ENCODE results near the gene FAM107A.

FAM107A gene

DNA sequence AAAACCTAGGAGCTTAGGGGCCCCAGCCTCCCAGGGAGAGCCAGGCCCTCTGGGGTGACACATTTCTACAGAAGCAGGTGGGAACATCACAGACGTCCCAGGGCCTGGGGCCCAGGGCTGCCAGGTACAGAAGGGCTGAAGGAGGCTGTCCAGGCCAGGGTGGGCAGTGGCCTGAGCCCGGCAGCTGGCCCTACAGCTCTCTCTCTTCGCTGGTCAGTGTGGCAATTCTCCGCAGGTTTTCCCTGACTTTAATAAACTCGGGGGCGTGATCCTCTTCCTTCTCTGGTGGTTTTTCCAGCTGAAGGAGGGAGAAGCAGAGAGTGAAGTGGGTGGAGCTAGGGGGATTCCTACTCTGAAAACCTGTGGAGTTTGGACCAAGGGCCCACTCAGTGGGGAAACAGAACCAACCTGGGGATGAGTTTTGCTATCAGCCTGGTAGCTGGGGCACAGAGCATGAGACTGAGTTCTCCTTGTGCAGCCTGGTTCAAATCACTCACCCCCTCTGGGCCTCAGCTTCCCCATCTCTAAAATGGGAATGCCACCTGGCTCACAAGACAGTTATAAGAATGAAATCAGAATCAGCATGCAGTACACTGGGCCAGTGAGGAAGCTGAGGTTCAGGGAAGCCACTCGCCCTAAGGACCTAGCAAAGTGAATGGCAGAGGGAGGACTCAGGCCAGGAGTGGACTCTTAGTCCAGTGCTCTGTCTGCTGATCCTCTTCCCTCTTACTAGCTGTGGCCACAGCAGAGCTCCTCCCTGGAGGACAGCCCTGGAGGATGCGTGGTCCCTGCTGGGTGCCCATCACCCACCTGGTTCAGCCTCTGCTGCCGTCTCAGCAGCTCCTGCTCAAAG is 10.6 kb downstream of the FAM107A start:
- DNase-seq = no peak

- no peak for DNase-seq
Observed at GRCh38 chr3:58565621-58566397, 11.4 kb downstream of the FAM107A start.

DNA sequence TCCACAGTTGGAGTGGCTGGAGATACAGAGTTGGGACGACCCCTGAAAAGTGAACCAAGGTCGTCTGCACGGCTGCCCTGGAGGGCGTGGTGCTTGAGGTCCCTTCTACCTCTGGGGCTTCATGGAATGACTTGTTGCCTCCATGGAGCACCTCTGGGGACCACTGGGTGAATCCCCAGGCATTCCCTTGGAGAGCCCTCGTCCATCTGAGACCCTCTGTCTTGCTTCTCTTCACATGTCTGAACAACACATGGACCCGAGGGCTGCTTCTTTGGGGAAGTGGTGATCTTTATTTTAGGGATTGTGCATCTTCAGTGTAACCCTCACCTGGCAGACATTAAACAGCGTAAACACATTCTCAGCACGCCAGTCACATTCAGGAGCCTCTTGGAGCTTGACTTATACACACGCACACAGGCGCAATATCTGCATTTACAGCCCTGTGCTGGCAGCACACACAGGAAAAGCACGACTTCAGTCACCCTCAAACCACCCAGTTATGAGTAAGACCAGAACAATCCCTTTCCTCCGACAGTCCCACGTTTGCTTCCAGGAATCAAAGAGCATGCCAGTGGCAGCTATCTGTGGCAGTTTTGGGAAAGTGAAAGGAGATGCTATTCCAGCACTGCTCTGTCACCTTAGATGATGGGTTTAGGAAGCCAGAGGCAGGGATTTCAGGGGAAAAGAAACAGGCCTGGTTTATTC is 12.6 kb downstream of the FAM107A start:
- no peak for DNase-seq

DNA sequence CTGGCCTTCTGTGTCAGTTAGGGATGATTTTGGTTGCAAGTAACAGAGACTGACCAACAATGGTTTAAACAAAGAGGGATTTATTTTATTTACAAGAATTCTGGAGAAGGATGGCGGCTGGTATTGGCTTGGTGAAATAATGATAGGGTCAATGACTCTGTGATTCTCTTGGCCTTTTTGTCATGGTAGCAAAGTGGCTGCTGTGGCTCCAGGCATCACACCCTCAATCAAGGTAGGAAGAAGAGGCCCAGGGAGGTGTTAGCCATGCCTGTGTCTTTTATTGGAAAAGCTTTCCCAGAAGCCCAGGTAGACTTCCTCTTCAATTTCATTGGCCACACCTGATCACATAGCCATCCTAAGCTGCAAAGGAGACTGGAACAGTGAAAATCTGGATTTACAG is 13.1 kb downstream of the FAM107A start:
- no peak for DNase-seq

DNA sequence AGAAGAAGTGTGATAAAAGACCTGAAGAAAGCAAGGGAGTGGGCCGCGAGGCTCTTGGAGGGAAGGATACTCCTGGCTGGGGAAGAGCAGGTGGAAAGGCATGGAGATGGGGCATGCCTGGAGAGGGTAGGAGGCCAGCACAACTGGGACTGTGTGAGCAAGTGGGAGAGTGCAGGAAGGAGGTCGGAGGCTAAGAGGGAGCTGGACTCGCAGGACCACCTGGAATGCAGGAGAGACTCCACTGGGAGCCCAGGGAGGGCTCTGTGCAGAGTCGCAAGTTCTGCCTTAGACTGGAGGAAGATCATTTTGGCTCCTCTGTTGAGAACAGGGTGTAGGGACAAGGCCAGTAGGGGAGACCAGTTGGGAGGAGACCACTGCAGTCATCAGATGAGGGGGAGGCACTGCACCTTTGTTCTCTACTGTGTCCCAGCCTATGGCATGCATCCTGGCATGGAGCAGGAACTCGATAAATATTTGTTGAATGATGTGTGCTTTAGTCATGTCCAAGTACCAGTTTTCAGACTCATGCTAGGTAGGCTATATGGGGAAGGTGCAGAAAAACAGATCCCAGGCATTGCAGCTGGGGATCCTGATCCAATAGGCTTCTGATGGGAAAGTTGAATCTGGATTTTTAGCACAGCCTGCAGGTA is 13.7 kb downstream of the FAM107A start:
- DNase-seq = no peak

- DNase-seq = no peak
Observed at GRCh38 chr3:58562498-58562897, 14.7 kb downstream of the FAM107A start.

- no peak for DNase-seq
Observed at GRCh38 chr3:58560771-58561311, 16.4 kb downstream of the FAM107A start.

DNA sequence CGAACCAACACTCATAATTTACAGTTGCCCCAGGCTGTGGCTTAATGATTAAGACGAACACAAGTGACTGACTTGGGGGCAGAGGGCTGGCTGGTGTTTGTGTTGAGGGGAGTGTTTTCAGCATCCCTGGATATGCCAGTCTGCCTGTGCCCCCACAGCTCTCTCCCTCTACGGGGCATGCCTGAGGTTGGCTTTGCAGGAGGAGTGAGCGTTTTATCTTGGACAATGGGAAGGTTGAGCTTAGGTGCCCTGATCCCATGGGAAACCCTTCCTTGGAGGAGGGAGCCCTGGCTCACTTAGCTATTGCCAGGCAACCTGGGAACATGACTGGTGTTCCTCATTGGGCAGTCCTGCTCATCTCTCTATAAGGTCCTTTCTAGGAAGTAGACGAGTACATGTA is 17.6 kb downstream of the FAM107A start:
- no peak for DNase-seq

DNA sequence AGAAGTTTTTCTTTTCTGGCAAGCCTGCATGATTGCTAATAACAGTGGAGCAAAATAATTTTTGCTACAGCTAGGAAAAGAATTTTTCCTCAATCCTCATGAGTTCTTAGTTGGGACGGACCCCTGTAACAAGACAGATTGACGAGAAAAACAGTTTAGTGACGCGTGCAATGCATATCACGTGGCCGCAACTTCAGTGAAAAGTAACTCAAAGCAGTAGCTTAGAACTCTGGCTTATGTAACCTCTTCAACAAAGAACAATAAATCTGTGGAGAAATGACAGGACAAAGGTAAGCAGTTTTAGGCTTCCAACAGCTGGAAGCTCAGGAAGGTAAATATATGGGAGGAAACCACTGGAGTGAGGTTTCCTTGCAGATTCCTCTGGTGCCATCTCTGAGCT is 19.7 kb downstream of the FAM107A start:
- no peak for DNase-seq

- DNase-seq = no peak
Observed at GRCh38 chr3:58556761-58557221, 20.4 kb downstream of the FAM107A start.

GRCh38 chr3:58556001-58556400 is 21.2 kb downstream of the FAM107A start:
- no peak for DNase-seq

GRCh38 chr3:58555203-58555602 is 22.0 kb downstream of the FAM107A start:
- no peak for DNase-seq

DNA sequence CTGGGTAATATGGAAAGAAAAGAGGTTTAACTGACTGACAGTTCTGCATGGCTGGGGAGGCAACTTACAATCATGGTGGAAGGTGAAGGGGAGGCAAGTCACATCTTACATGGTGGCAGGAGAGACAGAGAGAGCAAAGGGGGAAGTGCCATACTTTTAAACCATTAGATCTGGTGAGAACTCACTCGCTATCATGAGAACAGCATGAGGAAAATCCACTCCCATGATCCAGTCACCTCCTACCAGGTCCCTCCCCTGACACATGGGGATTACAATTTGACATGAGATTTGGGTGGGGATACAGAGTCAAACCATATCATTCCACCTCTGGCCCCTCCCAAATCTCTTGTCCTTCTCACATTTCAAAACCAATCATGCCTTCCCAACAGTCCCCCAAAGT is 24.2 kb downstream of the FAM107A start:
- DNase-seq = no peak

DNA sequence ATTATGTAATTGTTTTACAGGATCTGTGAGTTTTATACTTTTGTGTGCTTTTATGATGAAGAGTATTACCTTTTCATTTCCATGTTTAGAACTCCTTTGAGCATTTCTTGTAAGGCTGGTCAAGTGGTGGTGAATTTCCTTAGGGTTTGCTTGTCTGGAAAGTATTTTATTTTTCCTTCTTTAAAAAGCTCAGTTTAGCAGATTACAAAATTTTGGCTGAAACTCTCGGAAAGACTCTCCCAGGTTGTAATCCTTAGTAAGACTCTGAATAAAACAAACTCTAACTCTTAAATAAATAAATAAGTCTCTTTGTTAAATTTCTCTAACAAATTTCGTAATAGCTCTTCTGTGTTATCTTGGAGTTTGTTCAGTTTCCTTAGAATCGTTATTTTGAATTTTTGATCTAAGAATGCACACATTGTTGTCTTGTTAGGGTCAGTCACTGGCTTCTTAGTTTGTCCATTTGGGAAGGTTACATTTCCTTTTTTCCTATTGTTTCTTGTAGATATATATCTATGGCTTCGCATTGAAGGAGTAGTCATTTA is 25.5 kb downstream of the FAM107A start:
- DNase-seq = no peak

- no peak for DNase-seq
Observed at GRCh38 chr3:58544541-58544940, 32.6 kb downstream of the FAM107A start.

- DNase-seq = no peak
Observed at GRCh38 chr3:58540176-58540858, 36.9 kb downstream of the FAM107A start.

- no peak for DNase-seq
Observed at GRCh38 chr3:58539626-58540025, 37.6 kb downstream of the FAM107A start.

DNA sequence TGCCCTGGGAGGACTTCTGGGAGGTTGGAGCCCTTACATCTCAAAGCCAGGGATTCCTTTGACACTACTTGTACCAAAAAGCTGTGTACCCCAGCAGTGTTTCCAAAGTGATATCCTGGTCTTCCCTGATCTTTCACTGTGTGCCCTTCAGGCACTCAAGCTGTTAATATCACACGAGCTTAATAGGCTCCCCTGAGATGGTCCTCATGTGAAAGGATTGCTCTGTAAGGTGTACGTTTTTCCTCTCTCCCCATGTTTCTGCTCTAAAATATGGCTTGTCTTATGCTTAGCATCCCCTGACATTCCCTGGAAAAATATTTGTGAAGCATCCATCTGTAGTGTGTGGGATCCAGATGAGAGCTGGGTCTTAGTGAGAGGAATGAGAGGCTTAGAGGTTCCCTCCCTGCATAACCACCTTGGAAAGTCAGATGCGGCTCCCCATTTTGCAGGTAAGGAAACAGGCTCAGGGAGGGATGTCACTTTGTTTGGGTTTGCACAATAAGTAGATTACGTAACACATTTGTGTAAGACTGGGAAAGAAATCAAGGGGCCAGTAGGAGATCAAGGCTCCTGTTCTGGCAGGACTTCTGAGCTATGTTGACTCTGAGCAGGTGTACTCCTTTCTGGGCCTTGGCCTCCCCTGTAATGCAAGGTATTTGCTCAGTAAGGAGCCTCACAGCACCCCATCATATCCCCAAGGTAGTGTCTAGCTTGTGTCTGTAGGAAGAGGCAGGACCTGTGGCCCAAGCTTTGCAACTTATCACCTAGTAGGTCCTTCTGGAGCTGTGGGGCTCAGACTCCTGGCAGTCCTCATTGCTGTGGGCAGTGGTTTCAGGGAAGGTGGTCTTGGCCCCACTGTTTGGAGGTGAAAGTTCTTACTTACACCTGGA is 39.5 kb downstream of the FAM107A start:
- DNase-seq = no peak

DNA sequence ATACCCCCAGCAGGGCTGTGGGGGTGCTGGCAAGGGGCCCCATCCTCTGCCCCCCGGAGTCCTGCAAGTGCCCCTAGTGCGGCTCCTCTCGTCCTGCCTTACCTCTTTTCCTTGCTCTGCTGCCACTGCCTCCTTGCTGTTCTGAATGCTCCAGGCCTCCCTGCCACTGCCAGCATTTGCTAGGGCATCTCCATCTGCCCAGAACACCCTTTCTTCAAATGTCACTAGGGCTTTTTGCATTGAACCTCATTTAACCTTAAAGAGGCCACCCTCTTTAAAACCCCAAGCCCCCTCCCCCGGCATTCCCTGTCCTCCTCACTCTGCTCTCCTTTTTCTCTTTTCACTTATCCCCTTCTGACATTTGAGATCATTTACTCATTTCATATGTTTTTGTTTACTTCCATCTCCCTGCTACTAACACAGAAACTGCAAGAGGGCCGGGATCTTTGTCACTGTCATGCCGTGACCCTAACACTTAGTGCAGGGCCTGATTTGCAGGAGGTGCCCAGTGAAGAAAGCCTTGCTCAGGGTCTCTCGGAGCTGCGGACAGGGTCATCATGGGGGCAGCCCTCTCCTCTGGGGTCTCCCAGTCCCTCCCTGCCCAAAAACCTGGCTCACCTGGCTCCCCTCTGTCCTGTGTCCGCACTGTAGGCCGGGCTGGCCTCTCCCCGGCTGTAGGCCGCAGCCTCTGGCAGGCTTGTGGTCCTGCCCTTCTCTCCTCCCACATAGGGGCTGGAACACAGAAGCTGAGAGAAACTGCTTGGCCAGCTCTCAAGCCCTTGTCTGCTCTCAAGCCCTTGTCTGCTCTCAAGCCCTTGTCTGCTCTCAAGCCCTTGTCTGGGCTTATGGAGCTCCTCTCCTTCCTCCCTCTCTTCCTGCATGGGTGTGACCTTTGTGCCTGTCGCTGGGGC is 40.4 kb downstream of the FAM107A start, which contains the start of gene ACOX2:
Gene ACOX2, minus strand, starts transcription at position 690 of the 911 bp plus-strand sequence. CDS start 2,084 bp downstream, outside the sequence.
- DNase-seq = no peak
